SK-N-MC (cell line): Measurements from ENCODE around the gene GSAP.

Experiments used
- EZH2 ChIP-seq: fragments of 200-600 bp; sonication (generic); IDR thresholded peaks from one replicate; pipeline ENCODE4 v1.6.1; 2017; ENCODE audit warnings: antibody characterized with exemption
- POLR2AphosphoS5 ChIP-seq: IDR thresholded peaks from 2 replicates; pipeline ENCODE4 v1.6.1; 2012; ENCODE audit warnings: mild to moderate bottlenecking, low read depth, low read length, borderline replicate concordance

DNA sequence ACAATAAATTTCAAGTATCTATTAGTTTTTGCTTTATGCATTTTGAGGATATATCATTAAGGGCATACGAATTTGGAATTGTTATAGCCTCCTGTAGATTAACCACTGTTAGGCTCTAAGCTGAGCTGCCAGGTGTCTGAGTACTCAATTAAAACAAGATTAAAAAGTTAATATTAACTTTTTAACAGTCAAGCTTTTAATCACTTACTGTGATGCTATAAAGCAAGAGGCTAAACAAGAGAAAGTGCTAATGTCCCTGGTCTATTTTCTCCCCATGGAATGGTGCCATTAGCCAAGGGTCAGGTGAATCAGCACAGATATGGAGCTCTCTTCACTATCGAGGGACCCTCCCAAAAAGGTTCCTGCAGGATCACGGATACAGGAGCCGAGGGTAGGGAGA lies 9.7 kb downstream of the GSAP start:
- TF ChIP-seq EZH2 (no peak), POLR2AphosphoS5 (no peak)
